AG08395 (cell line): ENCODE data around the gene TATDN3.
"Not testable (repeated sequence)": the region's sequence is repeated elsewhere in the genome, so short reads cannot be mapped to it uniquely, and the experiment has no call there.

Experiments
- DNase-seq: peaks from one replicate; pipeline ENCODE4 v3.0.0; 2012; ENCODE audit warnings: mixed read lengths, low spot score

TATDN3 gene

GRCh38 chr1:212828395-212828794, 36.7 kb downstream of the TATDN3 start:
- DNase-seq: no peak

GRCh38 chr1:212833211-212834207, 41.8 kb downstream of the TATDN3 start:
- not testable (repeated sequence) for DNase-seq

GRCh38 chr1:212838145-212838544, 46.5 kb downstream of the TATDN3 start:
- no peak for DNase-seq

- DNase-seq: not testable (repeated sequence)
Observed at GRCh38 chr1:212844521-212844920, 52.8 kb downstream of the TATDN3 start.

- no peak for DNase-seq
Observed at GRCh38 chr1:212847549-212847948, 55.9 kb downstream of the TATDN3 start, which contains the start of gene SPATA45. Gene SPATA45 (minus strand): TSS chr1:212847649. CDS start chr1:212836149, 11,500 bp downstream.

- DNase-seq: no peak
Observed at GRCh38 chr1:212852105-212852688, 60.5 kb downstream of the TATDN3 start.

GRCh38 chr1:212853658-212854057, 62.0 kb downstream of the TATDN3 start:
- DNase-seq: no peak

- no peak for DNase-seq
Observed at GRCh38 chr1:212856755-212857154, 65.1 kb downstream of the TATDN3 start.

GRCh38 chr1:212857992-212858460, 66.3 kb downstream of the TATDN3 start, which contains the start of gene FLVCR1:
Gene FLVCR1 (plus strand): TSS chr1:212858275. CDS start chr1:212858453, 178 bp downstream.
- DNase-seq: peak; percentile 98

- peak; percentile 31 for DNase-seq
Observed at GRCh38 chr1:212858461-212859265, 67.0 kb downstream of the TATDN3 start.

- DNase-seq: no peak
Observed at GRCh38 chr1:212860713-212861581, 69.3 kb downstream of the TATDN3 start.

- no peak for DNase-seq
Observed at GRCh38 chr1:212862111-212862690, 70.5 kb downstream of the TATDN3 start.

- not testable (repeated sequence) for DNase-seq
Observed at GRCh38 chr1:212863345-212863744, 71.7 kb downstream of the TATDN3 start.

- no peak for DNase-seq
Observed at GRCh38 chr1:212864201-212864600, 72.5 kb downstream of the TATDN3 start.
